SU-DHL-6 (cell line): ENCODE results near the gene HOXA11.

ENCODE experiments used
- H2AFZ ChIP-seq: fragments of 200-600 bp; sonication (generic); 2 replicates; pipeline ENCODE4 v1.6.1; 2014; ENCODE audit warnings: low read depth, mild to moderate bottlenecking, moderate library complexity, mixed read lengths, antibody characterized with exemption, low read length; ENCODE audit not compliant: severe bottlenecking
- H3F3A ChIP-seq: fragments of 200-600 bp; shearing (Covaris generic); 2 replicates; pipeline ENCODE4 v1.6.0; 2016; ENCODE audit warnings: antibody characterized with exemption, mild to moderate bottlenecking; ENCODE audit not compliant: insufficient read depth
- H3K27ac ChIP-seq: fragments of 200-600 bp; sonication (generic); 2 replicates; pipeline ENCODE4 v1.5.1; 2016; ENCODE audit warnings: low read depth, mild to moderate bottlenecking, low read length, moderate library complexity, mixed read lengths
- H3K27me3 ChIP-seq: fragments of 200-600 bp; sonication (generic), shearing (Covaris generic); 2 replicates; pipeline ENCODE4 v1.6.0; 2014; ENCODE audit warnings: mild to moderate bottlenecking, low read length
- H3K36me3 ChIP-seq: fragments of 200-600 bp; sonication (generic); 2 replicates; pipeline ENCODE4 v1.6.1; 2014; ENCODE audit warnings: mild to moderate bottlenecking, low read length, mixed read lengths
- H3K4me2 ChIP-seq: fragments of 300-600, 200-600 bp; shearing (Covaris generic), sonication (generic); 2 replicates; pipeline ENCODE4 v1.6.0; 2014; ENCODE audit warnings: low read length, low read depth, mild to moderate bottlenecking; ENCODE audit not compliant: poor library complexity, severe bottlenecking
- H3K4me3 ChIP-seq: fragments of 200-600 bp; sonication (generic); 2 replicates; pipeline ENCODE4 v1.5.1; 2014; ENCODE audit warnings: antibody characterized with exemption, low read length, mild to moderate bottlenecking, mixed read lengths; ENCODE audit not compliant: insufficient read depth, poor library complexity, severe bottlenecking
- H3K79me2 ChIP-seq: fragments of 200-600 bp; sonication (generic); 2 replicates; pipeline ENCODE4 v1.6.1; 2014; ENCODE audit warnings: mild to moderate bottlenecking, low read length, moderate library complexity; ENCODE audit not compliant: insufficient read depth
- H3K9ac ChIP-seq: fragments of 200-600 bp; sonication (generic); 2 replicates; pipeline ENCODE4 v1.7.0; 2014; ENCODE audit warnings: mild to moderate bottlenecking, low read length
- H3K9me2 ChIP-seq: fragments of 200-600 bp; sonication (generic); replicated peaks from 2 replicates; pipeline ENCODE4 v1.6.1; 2014; ENCODE audit warnings: low read length; ENCODE audit not compliant: insufficient read depth
- H3K9me3 ChIP-seq: fragments of 200-600 bp; sonication (generic); 2 replicates; pipeline ENCODE4 v1.6.1; 2014; ENCODE audit warnings: low read length, mixed read lengths; ENCODE audit not compliant: insufficient read depth
- H4K20me1 ChIP-seq: fragments of 200-600 bp; sonication (generic); 2 replicates; pipeline ENCODE4 v1.6.1; 2014; ENCODE audit warnings: low read depth, mild to moderate bottlenecking, antibody characterized with exemption, low read length, moderate library complexity, mixed read lengths
- EZH2phosphoT487 ChIP-seq: fragments of 200-600 bp; sonication (generic), shearing (Covaris generic); conservative IDR thresholded peaks from 2 replicates; pipeline ENCODE4 v1.6.1; 2018; ENCODE audit warnings: mild to moderate bottlenecking, antibody characterized with exemption, low read length, moderate library complexity, mixed read lengths
- TF ChIP-seq, protein P1 (sequence below): fragments of 200-600 bp; sonication (generic); IDR thresholded peaks from one replicate; pipeline ENCODE4 v1.5.1; 2017; ENCODE audit warnings: antibody characterized with exemption, mild to moderate bottlenecking, low read length, moderate library complexity; ENCODE audit not compliant: insufficient read depth, poor library complexity, severe bottlenecking

Gene HOXA11

DNA sequence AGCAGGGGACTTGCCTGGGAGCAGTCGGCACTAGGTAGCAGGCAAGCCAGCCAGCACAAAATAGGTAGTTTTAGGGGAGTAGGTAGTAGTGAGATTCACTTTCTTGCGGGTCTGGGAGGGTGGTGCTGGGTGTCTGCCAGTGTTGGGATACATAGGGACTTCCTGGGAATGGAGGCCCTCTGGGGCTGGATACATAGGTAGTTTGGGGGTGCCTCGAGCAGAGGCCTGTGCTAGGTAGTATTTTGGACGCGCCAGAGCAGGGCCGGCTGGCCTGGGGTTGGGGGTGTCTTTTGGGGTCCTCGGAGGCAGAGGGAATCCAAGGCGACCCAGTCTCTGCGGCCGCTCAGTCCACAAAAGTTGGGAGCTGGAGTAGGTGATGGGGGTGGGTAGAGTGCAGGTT is 30.7 kb downstream of the HOXA11 start:
- no peaks in the 10 kb centered on the region for H3K27me3 ChIP-seq
- H3F3A ChIP-seq, result peaks cover 13% of the 10 kb centered on the region
- H3K9me2 ChIP-seq, result no peaks in the 10 kb centered on the region
- no peaks in the 10 kb centered on the region for H4K20me1 ChIP-seq
- H3K4me2 ChIP-seq, result peak overlapping the region; percentile 83
- peaks cover 15% of the 10 kb centered on the region; the same call in 1 of the 2 replicates for H3K79me2 ChIP-seq
- peak overlapping the region; percentile 77 for H2AFZ ChIP-seq
- peak overlapping the region; percentile 83 for H3K9ac ChIP-seq
- TF ChIP-seq, protein P1, sequence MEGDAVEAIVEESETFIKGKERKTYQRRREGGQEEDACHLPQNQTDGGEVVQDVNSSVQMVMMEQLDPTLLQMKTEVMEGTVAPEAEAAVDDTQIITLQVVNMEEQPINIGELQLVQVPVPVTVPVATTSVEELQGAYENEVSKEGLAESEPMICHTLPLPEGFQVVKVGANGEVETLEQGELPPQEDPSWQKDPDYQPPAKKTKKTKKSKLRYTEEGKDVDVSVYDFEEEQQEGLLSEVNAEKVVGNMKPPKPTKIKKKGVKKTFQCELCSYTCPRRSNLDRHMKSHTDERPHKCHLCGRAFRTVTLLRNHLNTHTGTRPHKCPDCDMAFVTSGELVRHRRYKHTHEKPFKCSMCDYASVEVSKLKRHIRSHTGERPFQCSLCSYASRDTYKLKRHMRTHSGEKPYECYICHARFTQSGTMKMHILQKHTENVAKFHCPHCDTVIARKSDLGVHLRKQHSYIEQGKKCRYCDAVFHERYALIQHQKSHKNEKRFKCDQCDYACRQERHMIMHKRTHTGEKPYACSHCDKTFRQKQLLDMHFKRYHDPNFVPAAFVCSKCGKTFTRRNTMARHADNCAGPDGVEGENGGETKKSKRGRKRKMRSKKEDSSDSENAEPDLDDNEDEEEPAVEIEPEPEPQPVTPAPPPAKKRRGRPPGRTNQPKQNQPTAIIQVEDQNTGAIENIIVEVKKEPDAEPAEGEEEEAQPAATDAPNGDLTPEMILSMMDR, result no peak
- TF ChIP-seq EZH2phosphoT487, result no peak
- H3K36me3 ChIP-seq, result 0 out of 2 replicates have a peak, but pooled peaks cover 4% of the 10 kb centered on the region
- H3K4me3 ChIP-seq, result no peak overlapping the region
- H3K9me3 ChIP-seq, result no peaks in the 10 kb centered on the region
- no peak overlapping the region for H3K27ac ChIP-seq

DNA sequence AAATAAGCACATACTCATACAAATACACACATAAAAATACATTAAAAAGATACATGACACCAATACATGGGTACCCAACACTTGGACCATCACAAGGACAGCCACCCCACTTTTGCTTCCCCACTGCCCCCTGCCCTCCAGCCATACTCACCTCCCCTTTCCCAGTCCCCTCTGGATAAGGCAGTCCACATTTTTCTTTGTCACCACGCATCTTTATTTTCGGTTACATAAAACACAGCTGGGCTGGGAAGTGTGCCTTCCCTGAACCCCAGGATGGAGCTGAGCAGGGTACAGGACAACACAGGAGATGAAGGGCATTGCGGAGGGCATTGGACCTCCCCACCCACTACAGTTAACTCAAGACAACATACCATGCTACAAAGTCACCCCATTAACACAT is 31.5 kb downstream of the HOXA11 start:
- H3K4me2 ChIP-seq, result no peak overlapping the region
- H4K20me1 ChIP-seq, result no peaks in the 10 kb centered on the region
- H3K9me2 ChIP-seq, result no peaks in the 10 kb centered on the region
- H3K27ac ChIP-seq, result no peak overlapping the region
- peaks cover 19% of the 10 kb centered on the region; the same call in 1 of the 2 replicates for H3K79me2 ChIP-seq
- peaks cover 8% of the 10 kb centered on the region; the same call in 1 of the 2 replicates for H3F3A ChIP-seq
- H3K9me3 ChIP-seq, result no peaks in the 10 kb centered on the region
- no peak overlapping the region for H3K9ac ChIP-seq
- TF ChIP-seq, protein P1, result no peak
- TF ChIP-seq EZH2phosphoT487, result no peak
- no peaks in the 10 kb centered on the region for H3K27me3 ChIP-seq
- no peak overlapping the region for H3K4me3 ChIP-seq
- no peak overlapping the region for H2AFZ ChIP-seq
- H3K36me3 ChIP-seq, result 0 out of 2 replicates have a peak, but pooled peaks cover 4% of the 10 kb centered on the region

DNA sequence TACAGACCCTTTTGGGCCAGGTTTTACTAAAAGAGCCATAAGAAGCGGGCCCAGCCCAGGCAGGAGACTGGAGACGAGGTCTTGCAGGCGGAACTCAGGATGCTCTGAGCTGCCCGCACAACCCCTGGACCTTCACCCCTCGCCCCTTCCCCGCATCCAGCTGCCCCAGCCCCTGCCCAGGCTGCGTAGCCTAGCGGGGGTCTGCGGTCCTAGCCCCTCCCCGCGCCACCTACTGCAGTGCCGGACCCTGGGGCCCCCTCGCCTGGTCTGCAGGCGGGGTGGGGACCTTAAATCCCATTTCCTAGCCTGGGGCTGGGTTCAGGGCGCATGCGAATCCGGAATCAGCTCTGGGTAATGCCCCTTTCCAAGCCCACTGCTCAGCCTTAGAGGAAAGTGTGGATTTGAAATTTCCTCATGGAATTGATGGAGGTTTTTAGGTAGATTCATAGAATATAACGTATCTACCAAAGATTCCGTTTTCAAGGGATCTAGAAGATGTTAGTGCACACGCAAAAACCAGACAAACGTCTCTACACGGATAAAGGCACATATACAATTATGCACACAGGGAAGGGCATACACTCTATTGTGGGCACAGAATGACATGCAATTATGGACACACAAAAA is 32.1 kb downstream of the HOXA11 start:
- peaks cover 19% of the 10 kb centered on the region; the same call in 1 of the 2 replicates for H3K79me2 ChIP-seq
- TF ChIP-seq, protein P1, result no peak
- TF ChIP-seq EZH2phosphoT487, result no peak
- no peak overlapping the region for H3K4me2 ChIP-seq
- H3K4me3 ChIP-seq, result no peak overlapping the region
- no peaks in the 10 kb centered on the region for H4K20me1 ChIP-seq
- peaks cover 8% of the 10 kb centered on the region; the same call in 1 of the 2 replicates for H3F3A ChIP-seq
- no peak overlapping the region for H3K9ac ChIP-seq
- no peaks in the 10 kb centered on the region for H3K9me3 ChIP-seq
- H3K27me3 ChIP-seq, result no peaks in the 10 kb centered on the region
- H3K36me3 ChIP-seq, result 0 out of 2 replicates have a peak, but pooled peaks cover 4% of the 10 kb centered on the region
- H2AFZ ChIP-seq, result no peak overlapping the region
- H3K9me2 ChIP-seq, result no peaks in the 10 kb centered on the region
- H3K27ac ChIP-seq, result no peak overlapping the region
